HCT116 (cell line): ENCODE measurements around the gene SUPT16H.

Experiments used
- CBX3 ChIP-seq: IDR thresholded peaks from 2 replicates; pipeline ENCODE4 v1.6.1; 2012; ENCODE audit warnings: low read depth
- CEBPB ChIP-seq: IDR thresholded peaks from 2 replicates; pipeline ENCODE4 v1.6.1; 2012; ENCODE audit warnings: low read depth
- EGR1 ChIP-seq: IDR thresholded peaks from 2 replicates; pipeline ENCODE4 v1.6.1; 2012; ENCODE audit warnings: low read depth
- EZH2 ChIP-seq: fragments of 200-600 bp; sonication (generic); IDR thresholded peaks from 2 replicates; pipeline ENCODE4 v1.6.1; 2017; ENCODE audit warnings: antibody characterized with exemption, mixed run types
- EZH2phosphoT487 ChIP-seq: fragments of 200-600 bp; IDR thresholded peaks from 2 replicates; pipeline ENCODE4 v1.6.1; 2018; ENCODE audit warnings: antibody characterized with exemption, borderline replicate concordance
- POLR2A ChIP-seq: IDR thresholded peaks from 2 replicates; pipeline ENCODE4 v1.7.0; 2011; ENCODE audit warnings: borderline replicate concordance; ENCODE audit not compliant: insufficient read depth, insufficient read length; ENCODE audit errors: extremely low read depth
- POLR2AphosphoS5 ChIP-seq: IDR thresholded peaks from 2 replicates; pipeline ENCODE4 v1.6.1; 2011; ENCODE audit warnings: mild to moderate bottlenecking, low read depth, low read length, moderate library complexity
- RAD21 ChIP-seq: IDR thresholded peaks from 2 replicates; pipeline ENCODE4 v1.6.1; 2012; ENCODE audit warnings: low read depth, mild to moderate bottlenecking
- SIN3A ChIP-seq: IDR thresholded peaks from 2 replicates; pipeline ENCODE4 v1.6.1; 2012; ENCODE audit warnings: low read depth
- SP1 ChIP-seq: IDR thresholded peaks from 2 replicates; pipeline ENCODE4 v1.6.1; 2012; ENCODE audit warnings: low read depth
- YY1 ChIP-seq: IDR thresholded peaks from 2 replicates; pipeline ENCODE4 v1.6.1; 2011; ENCODE audit warnings: low read length, low read depth, moderate library complexity, mild to moderate bottlenecking; ENCODE audit not compliant: insufficient replicate concordance; ENCODE audit errors: extremely low read depth
- ZFX ChIP-seq: fragments of 450-650 bp; IDR thresholded peaks from 2 replicates; pipeline ENCODE4 v1.6.1; 2017
- TF ChIP-seq, protein P1 (sequence below), 3 experiments: fragments of 200-600 bp in 1 of 3; sonication (generic) in 1 of 3; IDR thresholded peaks in 2 of 3; conservative IDR thresholded peaks in 1 of 3; 2 replicates each; pipeline ENCODE4 v1.5.1; 2012 to 2017; ENCODE audit warnings: low read depth in 2 of 3, low read length in 2 of 3, antibody characterized with exemption in 1 of 3, borderline replicate concordance in 1 of 3, control low read depth in 1 of 3, mild to moderate bottlenecking in 1 of 3, mixed read lengths in 1 of 3, mixed run types in 1 of 3, moderate library complexity in 1 of 3; ENCODE audit not compliant: insufficient read depth in 1 of 3
- TF ChIP-seq, protein P2 (sequence below): IDR thresholded peaks from 2 replicates; pipeline ENCODE4 v1.6.1; 2012

- TF ChIP-seq, protein P1, sequence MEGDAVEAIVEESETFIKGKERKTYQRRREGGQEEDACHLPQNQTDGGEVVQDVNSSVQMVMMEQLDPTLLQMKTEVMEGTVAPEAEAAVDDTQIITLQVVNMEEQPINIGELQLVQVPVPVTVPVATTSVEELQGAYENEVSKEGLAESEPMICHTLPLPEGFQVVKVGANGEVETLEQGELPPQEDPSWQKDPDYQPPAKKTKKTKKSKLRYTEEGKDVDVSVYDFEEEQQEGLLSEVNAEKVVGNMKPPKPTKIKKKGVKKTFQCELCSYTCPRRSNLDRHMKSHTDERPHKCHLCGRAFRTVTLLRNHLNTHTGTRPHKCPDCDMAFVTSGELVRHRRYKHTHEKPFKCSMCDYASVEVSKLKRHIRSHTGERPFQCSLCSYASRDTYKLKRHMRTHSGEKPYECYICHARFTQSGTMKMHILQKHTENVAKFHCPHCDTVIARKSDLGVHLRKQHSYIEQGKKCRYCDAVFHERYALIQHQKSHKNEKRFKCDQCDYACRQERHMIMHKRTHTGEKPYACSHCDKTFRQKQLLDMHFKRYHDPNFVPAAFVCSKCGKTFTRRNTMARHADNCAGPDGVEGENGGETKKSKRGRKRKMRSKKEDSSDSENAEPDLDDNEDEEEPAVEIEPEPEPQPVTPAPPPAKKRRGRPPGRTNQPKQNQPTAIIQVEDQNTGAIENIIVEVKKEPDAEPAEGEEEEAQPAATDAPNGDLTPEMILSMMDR (IDR thresholded peaks at IDR 0.05 in 2 of 3, conservative IDR thresholded peaks at IDR 0.05 in 1 of 3; ENCODE audit: borderline replicate concordance in 1 of 3, insufficient read depth in 1 of 3, low read depth in 2 of 3, low read length in 2 of 3): no peak
- TF ChIP-seq EZH2phosphoT487 (no peak), CBX3 (no peak), POLR2A (no peak), EZH2 (no peak), YY1 (no peak), POLR2AphosphoS5 (peak; percentile 21; the same call in 1 of the 2 replicates), RAD21 (no peak), CEBPB (no peak), ZFX (no peak), SIN3A (no peak), SP1 (no peak), EGR1 (no peak)
- TF ChIP-seq, protein P2, sequence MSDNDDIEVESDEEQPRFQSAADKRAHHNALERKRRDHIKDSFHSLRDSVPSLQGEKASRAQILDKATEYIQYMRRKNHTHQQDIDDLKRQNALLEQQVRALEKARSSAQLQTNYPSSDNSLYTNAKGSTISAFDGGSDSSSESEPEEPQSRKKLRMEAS: no peak
These were observed 33.3 kb downstream of the SUPT16H start for GRCh38 chr14:21350539-21350938.
